ENCODE measurements around the gene MAG.

MAG gene

GRCh38 chr19:35260694-35261304 is 31.2 kb upstream of the MAG start:
- TF ChIP-seq CTCF (IDR thresholded peaks at IDR 0.05; ENCODE audit: low read length, missing control alignments), result no peak

GRCh38 chr19:35261356-35262100 is 30.4 kb upstream of the MAG start:
- no peak overlapping the region for H3K4me3 ChIP-seq (replicated peaks; ENCODE audit: low read depth, low read length)
- no peak for DNase-seq (ENCODE audit: low read depth)
- no peak for TF ChIP-seq CTCF (IDR thresholded peaks at IDR 0.05; ENCODE audit: low read length, missing control alignments)

More at GRCh38 chr19:35260694-35261304, 31.2 kb upstream of the MAG start:
- no peak overlapping the region for H3K4me3 ChIP-seq (replicated peaks; ENCODE audit: low read depth, low read length)
- DNase-seq (ENCODE audit: low read depth), result no peak

- DNase-seq (ENCODE audit: low read depth), result no peak
- H3K4me3 ChIP-seq (replicated peaks; ENCODE audit: low read depth, low read length), result no peak overlapping the region
- no peak for TF ChIP-seq CTCF (IDR thresholded peaks at IDR 0.05; ENCODE audit: low read length, missing control alignments)
Observed at GRCh38 chr19:35262101-35262761, 29.7 kb upstream of the MAG start.

- TF ChIP-seq CTCF (IDR thresholded peaks at IDR 0.05; ENCODE audit: low read length, missing control alignments), result no peak
- DNase-seq (ENCODE audit: low read depth), result no peak
- H3K4me3 ChIP-seq (replicated peaks; ENCODE audit: low read depth, low read length), result no peak overlapping the region
Observed at GRCh38 chr19:35264268-35265125, 27.5 kb upstream of the MAG start.

GRCh38 chr19:35265126-35265899 is 26.6 kb upstream of the MAG start:
- DNase-seq (ENCODE audit: low read depth), result no peak
- no peak for TF ChIP-seq CTCF (IDR thresholded peaks at IDR 0.05; ENCODE audit: low read length, missing control alignments)
- no peak overlapping the region for H3K4me3 ChIP-seq (replicated peaks; ENCODE audit: low read depth, low read length)

Measured in fibroblast of pulmonary artery (primary cell).